ENCODE measurements around the gene ACTG2. TPM values are rescaled to one million over a fixed set of nuclear protein-coding genes. Genes with fewer than 3 reads are reported as not detected.
A peak's percentile ranks its signal among the peaks of the same experiment; 100 is the strongest.

The ACTG2 gene
- total and polyA plus RNA-seq, 2 experiments from 2014 or later, result not detected

GRCh38 chr2:73890301-73891092, 2.3 kb upstream of the ACTG2 start:
- in situ Hi-C loops (cut with MboI), result no loop called here
- Histone ChIP-seq H3K79me2 (ENCODE audit: insufficient read depth) (no peaks in the 10 kb centered on the region), H3K4me2 (ENCODE audit: unreplicated experiment) (no peak overlapping the region), H3K9ac (no peak overlapping the region), H2AFZ (no peak overlapping the region), H3K27ac (no peak overlapping the region), H3K27me3 (replicated peaks; ENCODE audit: insufficient read depth) (peaks cover 87% of the 10 kb centered on the region), H3F3A (ENCODE audit: insufficient read depth) (peaks cover 2% of the 10 kb centered on the region; the same call in 1 of the 2 replicates), H4K20me1 (ENCODE audit: insufficient read depth) (no peaks in the 10 kb centered on the region), H3K9me3 (ENCODE audit: low read depth) (no peaks in the 10 kb centered on the region), H3K4me3 (no peak overlapping the region), H3K4me1 (ENCODE audit: insufficient read depth) (no peaks in the 10 kb centered on the region), H3K36me3 (ENCODE audit: low read depth) (no peaks in the 10 kb centered on the region), H3K9me2 (ENCODE audit: insufficient read depth) (no peaks in the 10 kb centered on the region)
- WGBS, 2 experiments (ENCODE audit: low coverage in 1 of 2, low lambda C conversion rate in 2 of 2, missing lambda C conversion rate in 2 of 2), result 74 to 77% methylated on average over 9 of the region's 9 CpGs
- DNase-seq, result peak; percentile 41
- TF ChIP-seq EZH2phosphoT487 (IDR thresholded peaks at IDR 0.05; ENCODE audit: insufficient read depth, low read depth), result no peak
- no peak for TF ChIP-seq EZH2 (IDR thresholded peaks at IDR 0.05; ENCODE audit: insufficient read depth, poor library complexity, severe bottlenecking)

GRCh38 chr2:73891276-73891901, 1.4 kb upstream of the ACTG2 start:
- no peak for TF ChIP-seq EZH2 (IDR thresholded peaks at IDR 0.05; ENCODE audit: insufficient read depth, poor library complexity, severe bottlenecking)
- TF ChIP-seq EZH2phosphoT487 (IDR thresholded peaks at IDR 0.05; ENCODE audit: insufficient read depth, low read depth), result no peak
- peaks cover 82% of the 10 kb centered on the region for H3K27me3 ChIP-seq (replicated peaks; ENCODE audit: insufficient read depth)
- DNase-seq, result no peak
- H3K36me3 ChIP-seq (ENCODE audit: low read depth), result no peaks in the 10 kb centered on the region
- H3K4me2 ChIP-seq (ENCODE audit: unreplicated experiment), result no peak overlapping the region
- H3K4me3 ChIP-seq, result no peak overlapping the region
- in situ Hi-C loops (cut with MboI), result no loop called here
- no peak overlapping the region for H3K27ac ChIP-seq
- H2AFZ ChIP-seq, result no peak overlapping the region
- H3K9me3 ChIP-seq (ENCODE audit: low read depth), result no peaks in the 10 kb centered on the region
- WGBS, 2 experiments (ENCODE audit: low coverage in 1 of 2, low lambda C conversion rate in 2 of 2, missing lambda C conversion rate in 2 of 2), result 68 to 75% methylated on average over 5 of the region's 5 CpGs
- peaks cover 5% of the 10 kb centered on the region for H3K4me1 ChIP-seq (ENCODE audit: insufficient read depth)
- peaks cover 11% of the 10 kb centered on the region for H3F3A ChIP-seq (ENCODE audit: insufficient read depth)
- H3K9me2 ChIP-seq (ENCODE audit: insufficient read depth), result no peaks in the 10 kb centered on the region
- 0 out of 2 replicates have a peak, but pooled peaks cover 6% of the 10 kb centered on the region for H4K20me1 ChIP-seq (ENCODE audit: insufficient read depth)
- no peak overlapping the region for H3K9ac ChIP-seq
- H3K79me2 ChIP-seq (ENCODE audit: insufficient read depth), result no peaks in the 10 kb centered on the region

- Histone ChIP-seq H3K4me3 (no peak overlapping the region), H2AFZ (no peak overlapping the region), H3K79me2 (ENCODE audit: insufficient read depth) (no peaks in the 10 kb centered on the region), H3K9me3 (ENCODE audit: low read depth) (no peaks in the 10 kb centered on the region), H3K36me3 (ENCODE audit: low read depth) (no peaks in the 10 kb centered on the region), H3K4me1 (ENCODE audit: insufficient read depth) (peaks cover 13% of the 10 kb centered on the region), H3F3A (ENCODE audit: insufficient read depth) (peaks cover 12% of the 10 kb centered on the region), H3K9ac (no peak overlapping the region), H3K27me3 (replicated peaks; ENCODE audit: insufficient read depth) (peaks cover 77% of the 10 kb centered on the region), H3K27ac (no peak overlapping the region), H3K9me2 (ENCODE audit: insufficient read depth) (no peaks in the 10 kb centered on the region), H4K20me1 (ENCODE audit: insufficient read depth) (0 out of 2 replicates have a peak, but pooled peaks cover 6% of the 10 kb centered on the region), H3K4me2 (ENCODE audit: unreplicated experiment) (no peak overlapping the region)
- WGBS, 2 experiments (ENCODE audit: low coverage in 1 of 2, low lambda C conversion rate in 2 of 2, missing lambda C conversion rate in 2 of 2), result 86 to 89% methylated on average over 9 of the region's 9 CpGs
- in situ Hi-C loops (cut with MboI), result no loop called here
- TF ChIP-seq EZH2phosphoT487 (IDR thresholded peaks at IDR 0.05; ENCODE audit: insufficient read depth, low read depth), result no peak
- no peak for TF ChIP-seq EZH2 (IDR thresholded peaks at IDR 0.05; ENCODE audit: insufficient read depth, poor library complexity, severe bottlenecking)
- no peak for DNase-seq
Measured at GRCh38 chr2:73893764-73894474, 1.1 kb downstream of the ACTG2 start.

GRCh38 chr2:73894475-73894850, 1.7 kb downstream of the ACTG2 start:
- Histone ChIP-seq H3K36me3 (ENCODE audit: low read depth) (no peaks in the 10 kb centered on the region), H3K79me2 (ENCODE audit: insufficient read depth) (no peaks in the 10 kb centered on the region), H3K4me3 (no peak overlapping the region), H2AFZ (no peak overlapping the region), H4K20me1 (ENCODE audit: insufficient read depth) (0 out of 2 replicates have a peak, but pooled peaks cover 6% of the 10 kb centered on the region), H3K27ac (no peak overlapping the region), H3K4me1 (ENCODE audit: insufficient read depth) (peaks cover 13% of the 10 kb centered on the region), H3K27me3 (replicated peaks; ENCODE audit: insufficient read depth) (peaks cover 77% of the 10 kb centered on the region), H3K9me2 (ENCODE audit: insufficient read depth) (no peaks in the 10 kb centered on the region), H3F3A (ENCODE audit: insufficient read depth) (peaks cover 12% of the 10 kb centered on the region), H3K9ac (no peak overlapping the region), H3K4me2 (ENCODE audit: unreplicated experiment) (no peak overlapping the region), H3K9me3 (ENCODE audit: low read depth) (no peaks in the 10 kb centered on the region)
- in situ Hi-C loops (cut with MboI), result no loop called here
- WGBS, 2 experiments (ENCODE audit: low coverage in 1 of 2, low lambda C conversion rate in 2 of 2, missing lambda C conversion rate in 2 of 2), result 98 to 100% methylated on average over 2 of the region's 2 CpGs
- TF ChIP-seq EZH2 (IDR thresholded peaks at IDR 0.05; ENCODE audit: insufficient read depth, poor library complexity, severe bottlenecking), result no peak
- no peak for TF ChIP-seq EZH2phosphoT487 (IDR thresholded peaks at IDR 0.05; ENCODE audit: insufficient read depth, low read depth)
- DNase-seq, result no peak
